ENCODE results near the gene CCER1.

CCER1 gene

DNA sequence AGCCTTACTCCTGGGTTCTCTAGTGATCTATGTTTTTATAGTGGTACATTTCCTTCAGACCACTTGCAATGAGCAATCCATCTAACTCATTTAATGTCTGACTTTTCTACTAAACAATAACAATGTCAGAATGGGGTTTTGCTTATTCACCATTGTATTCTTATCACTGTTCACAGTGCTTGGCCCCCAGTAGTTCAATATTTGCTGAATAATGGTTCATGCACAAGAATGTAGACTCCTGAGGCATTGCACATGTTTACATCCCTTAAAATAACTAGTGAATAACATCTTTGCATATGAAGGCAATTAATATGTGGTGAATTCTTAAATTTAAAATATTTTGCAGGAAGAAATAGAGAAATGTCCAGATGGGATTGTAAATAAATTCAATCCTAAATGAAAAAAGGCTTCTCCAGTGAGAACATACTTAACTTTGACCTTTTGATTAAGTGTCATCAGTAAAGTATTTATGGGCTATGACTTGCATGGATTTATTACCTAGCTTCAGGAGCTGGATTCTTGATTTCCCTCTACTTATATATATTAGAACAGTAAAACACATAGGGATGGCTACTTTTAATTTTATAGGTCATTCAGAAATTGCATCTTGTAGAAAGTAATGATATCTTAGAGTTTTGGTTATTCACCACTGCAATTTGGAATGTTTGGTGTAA lies 3.4 kb downstream of the CCER1 start:
- Histone ChIP-seq H3K27me3 (ENCODE audit: control insufficient read depth in 1 of 2, insufficient read depth in 2 of 2, low read length in 2 of 2) (no peaks in the 10 kb centered on the region), H3K4me1 (ENCODE audit: control insufficient read depth, insufficient read depth, low read length) (no peaks in the 10 kb centered on the region), H3K36me3 (ENCODE audit: control insufficient read depth in 2 of 2, insufficient read depth in 2 of 2, low read length in 2 of 2) (no peaks in the 10 kb centered on the region), H3K4me3 (ENCODE audit: low read length in 2 of 2) (no peak overlapping the region), H3K9ac (ENCODE audit: low read length in 2 of 2) (no peak overlapping the region), H3K27ac (ENCODE audit: low read length) (no peak overlapping the region), H3K9me3 (ENCODE audit: control insufficient read depth in 2 of 2, low read length in 2 of 2) (no peaks in the 10 kb centered on the region)

DNA sequence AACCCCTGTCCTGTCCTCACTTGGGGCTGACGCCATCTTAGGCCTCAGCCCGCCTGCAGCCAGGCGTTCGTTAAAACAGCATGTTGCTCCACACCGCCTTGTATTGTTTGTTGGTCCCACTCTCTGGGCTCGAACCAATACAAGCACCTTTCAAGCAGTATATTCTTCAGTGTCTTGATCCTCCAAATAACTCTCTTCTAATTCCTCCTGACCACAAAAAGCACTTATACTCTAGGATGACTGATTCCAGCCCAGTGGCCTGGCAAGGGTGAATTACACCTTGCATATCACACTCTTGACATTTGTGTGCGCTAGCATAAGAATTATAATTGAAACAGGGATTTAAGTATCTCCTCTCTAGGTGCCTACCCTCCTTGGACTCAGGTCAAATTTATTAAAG lies 7.1 kb downstream of the CCER1 start:
- H3K36me3 ChIP-seq (ENCODE audit: control insufficient read depth in 2 of 2, insufficient read depth in 2 of 2, low read length in 2 of 2) = no peaks in the 10 kb centered on the region
- no peak overlapping the region for H3K27ac ChIP-seq (ENCODE audit: low read length)
- H3K9ac ChIP-seq (ENCODE audit: low read length in 2 of 2) = no peak overlapping the region
- H3K9me3 ChIP-seq (ENCODE audit: control insufficient read depth in 2 of 2, low read length in 2 of 2) = no peaks in the 10 kb centered on the region
- H3K27me3 ChIP-seq (ENCODE audit: control insufficient read depth in 1 of 2, insufficient read depth in 2 of 2, low read length in 2 of 2) = no peaks in the 10 kb centered on the region
- no peak overlapping the region for H3K4me3 ChIP-seq (ENCODE audit: low read length in 2 of 2)
- no peaks in the 10 kb centered on the region for H3K4me1 ChIP-seq (ENCODE audit: control insufficient read depth, insufficient read depth, low read length)

- Histone ChIP-seq H3K9ac (ENCODE audit: low read length in 2 of 2) (no peak overlapping the region), H3K4me1 (ENCODE audit: control insufficient read depth, insufficient read depth, low read length) (no peaks in the 10 kb centered on the region), H3K36me3 (ENCODE audit: control insufficient read depth in 2 of 2, insufficient read depth in 2 of 2, low read length in 2 of 2) (no peaks in the 10 kb centered on the region), H3K9me3 (ENCODE audit: control insufficient read depth in 2 of 2, low read length in 2 of 2) (no peaks in the 10 kb centered on the region), H3K27me3 (ENCODE audit: control insufficient read depth in 1 of 2, insufficient read depth in 2 of 2, low read length in 2 of 2) (no peaks in the 10 kb centered on the region), H3K4me3 (ENCODE audit: low read length in 2 of 2) (no peak overlapping the region), H3K27ac (ENCODE audit: low read length) (no peak overlapping the region)
These were observed 9.8 kb downstream of the CCER1 start for GRCh38 chr12:90945070-90945649.

- H3K4me1 ChIP-seq (ENCODE audit: control insufficient read depth, insufficient read depth, low read length) = no peaks in the 10 kb centered on the region
- no peaks in the 10 kb centered on the region for H3K27me3 ChIP-seq (ENCODE audit: control insufficient read depth in 1 of 2, insufficient read depth in 2 of 2, low read length in 2 of 2)
- H3K27ac ChIP-seq (ENCODE audit: low read length) = no peak overlapping the region
- no peaks in the 10 kb centered on the region for H3K9me3 ChIP-seq (ENCODE audit: control insufficient read depth in 2 of 2, low read length in 2 of 2)
- no peaks in the 10 kb centered on the region for H3K36me3 ChIP-seq (ENCODE audit: control insufficient read depth in 2 of 2, insufficient read depth in 2 of 2, low read length in 2 of 2)
- H3K9ac ChIP-seq (ENCODE audit: low read length in 2 of 2) = no peak overlapping the region
- no peak overlapping the region for H3K4me3 ChIP-seq (ENCODE audit: low read length in 2 of 2)
These were observed 11.7 kb downstream of the CCER1 start for GRCh38 chr12:90943255-90943654.

GRCh38 chr12:90940872-90941499 lies 14.0 kb downstream of the CCER1 start:
- H3K27ac ChIP-seq (ENCODE audit: low read length) = no peak overlapping the region
- H3K4me1 ChIP-seq (ENCODE audit: control insufficient read depth, insufficient read depth, low read length) = no peaks in the 10 kb centered on the region
- no peak overlapping the region for H3K4me3 ChIP-seq (ENCODE audit: low read length in 2 of 2)
- no peaks in the 10 kb centered on the region for H3K27me3 ChIP-seq (ENCODE audit: control insufficient read depth in 1 of 2, insufficient read depth in 2 of 2, low read length in 2 of 2)
- H3K9ac ChIP-seq (ENCODE audit: low read length in 2 of 2) = no peak overlapping the region
- H3K9me3 ChIP-seq (ENCODE audit: control insufficient read depth in 2 of 2, low read length in 2 of 2) = no peaks in the 10 kb centered on the region
- H3K36me3 ChIP-seq (ENCODE audit: control insufficient read depth in 2 of 2, insufficient read depth in 2 of 2, low read length in 2 of 2) = no peaks in the 10 kb centered on the region

- no peak overlapping the region for H3K9ac ChIP-seq (ENCODE audit: low read length in 2 of 2)
- H3K27me3 ChIP-seq (ENCODE audit: control insufficient read depth in 1 of 2, insufficient read depth in 2 of 2, low read length in 2 of 2) = no peaks in the 10 kb centered on the region
- no peak overlapping the region for H3K27ac ChIP-seq (ENCODE audit: low read length)
- H3K9me3 ChIP-seq (ENCODE audit: control insufficient read depth in 2 of 2, low read length in 2 of 2) = no peaks in the 10 kb centered on the region
- no peaks in the 10 kb centered on the region for H3K36me3 ChIP-seq (ENCODE audit: control insufficient read depth in 2 of 2, insufficient read depth in 2 of 2, low read length in 2 of 2)
- no peak overlapping the region for H3K4me3 ChIP-seq (ENCODE audit: low read length in 2 of 2)
- H3K4me1 ChIP-seq (ENCODE audit: control insufficient read depth, insufficient read depth, low read length) = no peaks in the 10 kb centered on the region
These were observed 15.6 kb downstream of the CCER1 start for GRCh38 chr12:90939382-90939781.

- Histone ChIP-seq H3K4me1 (ENCODE audit: control insufficient read depth, insufficient read depth, low read length) (no peaks in the 10 kb centered on the region), H3K9ac (ENCODE audit: low read length in 2 of 2) (no peak overlapping the region), H3K27ac (ENCODE audit: low read length) (no peak overlapping the region), H3K9me3 (ENCODE audit: control insufficient read depth in 2 of 2, low read length in 2 of 2) (no peaks in the 10 kb centered on the region), H3K4me3 (ENCODE audit: low read length in 2 of 2) (no peak overlapping the region), H3K36me3 (ENCODE audit: control insufficient read depth in 2 of 2, insufficient read depth in 2 of 2, low read length in 2 of 2) (no peaks in the 10 kb centered on the region), H3K27me3 (ENCODE audit: control insufficient read depth in 1 of 2, insufficient read depth in 2 of 2, low read length in 2 of 2) (no peaks in the 10 kb centered on the region)
These were observed 16.5 kb downstream of the CCER1 start for GRCh38 chr12:90938451-90938850.

DNA sequence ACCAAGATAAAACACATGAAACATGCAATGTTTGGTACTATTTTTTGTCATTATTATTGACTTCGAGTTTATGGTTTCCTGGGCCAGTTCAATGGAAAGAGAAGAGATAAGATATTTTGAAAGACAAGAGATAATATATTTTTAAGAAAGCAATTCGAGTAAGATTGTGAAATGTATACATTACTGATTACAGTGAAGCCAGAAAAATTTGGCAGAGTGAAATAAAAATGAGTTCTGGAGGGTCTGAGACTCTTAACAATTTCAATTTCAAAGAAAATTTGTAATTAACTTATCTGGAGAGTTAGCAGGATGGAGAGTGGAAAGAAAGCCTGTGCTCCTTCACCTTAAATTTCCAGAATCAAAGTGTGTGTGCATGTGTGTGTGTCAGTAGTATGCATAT lies 17.3 kb downstream of the CCER1 start:
- Histone ChIP-seq H3K4me3 (ENCODE audit: low read length in 2 of 2) (no peak overlapping the region), H3K36me3 (ENCODE audit: control insufficient read depth in 2 of 2, insufficient read depth in 2 of 2, low read length in 2 of 2) (no peaks in the 10 kb centered on the region), H3K9me3 (ENCODE audit: control insufficient read depth in 2 of 2, low read length in 2 of 2) (no peaks in the 10 kb centered on the region), H3K4me1 (ENCODE audit: control insufficient read depth, insufficient read depth, low read length) (no peaks in the 10 kb centered on the region), H3K9ac (ENCODE audit: low read length in 2 of 2) (no peak overlapping the region), H3K27me3 (ENCODE audit: control insufficient read depth in 1 of 2, insufficient read depth in 2 of 2, low read length in 2 of 2) (no peaks in the 10 kb centered on the region), H3K27ac (ENCODE audit: low read length) (no peak overlapping the region)

DNA sequence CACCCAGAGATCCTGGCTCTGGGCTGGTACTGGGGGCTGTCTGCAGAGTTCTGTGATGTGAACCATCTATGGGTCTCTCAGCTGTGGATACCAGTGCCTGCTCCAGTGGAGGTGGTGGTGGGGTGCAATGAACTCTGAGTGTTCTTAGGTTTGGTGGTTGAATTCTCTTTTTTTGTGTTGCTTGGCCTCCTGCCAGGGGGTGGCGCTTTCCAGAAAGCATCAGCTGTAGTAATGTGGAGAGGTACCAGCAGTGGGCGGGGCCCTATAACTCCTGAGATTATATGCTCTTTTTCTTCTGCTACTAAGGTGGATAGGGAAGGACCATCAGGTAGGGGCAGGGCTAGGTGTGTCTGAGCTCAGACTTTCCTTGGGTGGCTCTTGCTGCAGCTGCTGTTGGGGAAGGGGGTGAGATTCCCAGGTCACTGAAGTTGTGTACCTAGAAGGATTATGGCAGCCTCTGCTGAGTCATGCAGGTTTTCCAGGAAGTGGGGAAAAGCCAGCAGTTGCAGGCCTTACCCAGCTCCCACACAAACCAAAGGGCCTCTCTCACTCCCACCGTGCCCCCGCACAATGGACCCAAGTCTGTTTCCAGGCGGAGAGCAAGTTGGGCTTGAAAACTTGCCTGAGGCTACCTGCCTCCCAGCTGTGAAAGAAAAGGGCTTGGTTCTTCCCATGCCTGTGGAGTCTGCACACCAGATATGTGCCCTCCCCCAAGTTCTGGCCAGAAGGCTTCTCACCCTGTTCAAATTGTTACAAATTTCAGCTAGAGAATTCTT lies 18.6 kb downstream of the CCER1 start:
- no peak overlapping the region for H3K9ac ChIP-seq (ENCODE audit: low read length in 2 of 2)
- no peaks in the 10 kb centered on the region for H3K36me3 ChIP-seq (ENCODE audit: control insufficient read depth in 2 of 2, insufficient read depth in 2 of 2, low read length in 2 of 2)

GRCh38 chr12:90925562-90925961 lies 29.4 kb downstream of the CCER1 start:
- Histone ChIP-seq H3K9me3 (ENCODE audit: control insufficient read depth in 2 of 2, low read length in 2 of 2) (no peaks in the 10 kb centered on the region), H3K27ac (ENCODE audit: low read length) (no peak overlapping the region), H3K4me1 (ENCODE audit: control insufficient read depth, insufficient read depth, low read length) (no peaks in the 10 kb centered on the region), H3K9ac (ENCODE audit: low read length in 2 of 2) (no peak overlapping the region), H3K36me3 (ENCODE audit: control insufficient read depth in 2 of 2, insufficient read depth in 2 of 2, low read length in 2 of 2) (no peaks in the 10 kb centered on the region), H3K4me3 (ENCODE audit: low read length in 2 of 2) (no peak overlapping the region), H3K27me3 (ENCODE audit: control insufficient read depth in 1 of 2, insufficient read depth in 2 of 2, low read length in 2 of 2) (no peaks in the 10 kb centered on the region)

More for the DNA sequence above, 18.6 kb downstream of the CCER1 start:
- Histone ChIP-seq H3K27ac (ENCODE audit: low read length) (no peak overlapping the region), H3K4me1 (ENCODE audit: control insufficient read depth, insufficient read depth, low read length) (no peaks in the 10 kb centered on the region), H3K9me3 (ENCODE audit: control insufficient read depth in 2 of 2, low read length in 2 of 2) (no peaks in the 10 kb centered on the region), H3K4me3 (ENCODE audit: low read length in 2 of 2) (no peak overlapping the region), H3K27me3 (ENCODE audit: control insufficient read depth in 1 of 2, insufficient read depth in 2 of 2, low read length in 2 of 2) (no peaks in the 10 kb centered on the region)

Measured in stomach smooth muscle (tissue), 2 donors.